HUES64 (cell line): ENCODE measurements around the gene KRTAP10-2.
"Not testable (repeated sequence)": the region's sequence is repeated elsewhere in the genome, so short reads cannot be mapped to it uniquely, and the experiment has no call there.

ENCODE experiments used
- H3K27ac ChIP-seq: 2 replicates; pipeline ENCODE4 v1.7.0; 2013; ENCODE audit warnings: low read depth, low read length, inconsistent platforms
- H3K27me3 ChIP-seq: 2 replicates; pipeline ENCODE4 v1.6.1; 2013; ENCODE audit warnings: mild to moderate bottlenecking, low read length; ENCODE audit not compliant: insufficient read depth
- H3K36me3 ChIP-seq: 2 replicates; pipeline ENCODE4 v1.6.1; 2013; ENCODE audit warnings: mild to moderate bottlenecking, low read length; ENCODE audit not compliant: insufficient read depth
- H3K4me1 ChIP-seq: 2 replicates; pipeline ENCODE4 v1.6.1; 2013; ENCODE audit warnings: mild to moderate bottlenecking, low read length, moderate library complexity; ENCODE audit not compliant: insufficient read depth
- H3K4me3 ChIP-seq: 2 replicates; pipeline ENCODE4 v1.5.1; 2013; ENCODE audit warnings: mild to moderate bottlenecking, low read length, moderate library complexity
- H3K9ac ChIP-seq: 2 replicates; pipeline ENCODE4 v1.6.1; 2013; ENCODE audit warnings: mild to moderate bottlenecking, low read depth, low read length
- H3K9me3 ChIP-seq: 2 replicates; pipeline ENCODE4 v1.6.1; 2013; ENCODE audit warnings: low read depth, low read length; ENCODE audit not compliant: insufficient read depth
- WGBS: fragments of 150-250, 120-280 bp; methylation state at CpG from one replicate; pipeline ENCODE4 v1.1.7; 2013; ENCODE audit warnings: missing lambda C conversion rate; 5-methylcytosine and 5-hydroxymethylcytosine counted together

Gene KRTAP10-2

DNA sequence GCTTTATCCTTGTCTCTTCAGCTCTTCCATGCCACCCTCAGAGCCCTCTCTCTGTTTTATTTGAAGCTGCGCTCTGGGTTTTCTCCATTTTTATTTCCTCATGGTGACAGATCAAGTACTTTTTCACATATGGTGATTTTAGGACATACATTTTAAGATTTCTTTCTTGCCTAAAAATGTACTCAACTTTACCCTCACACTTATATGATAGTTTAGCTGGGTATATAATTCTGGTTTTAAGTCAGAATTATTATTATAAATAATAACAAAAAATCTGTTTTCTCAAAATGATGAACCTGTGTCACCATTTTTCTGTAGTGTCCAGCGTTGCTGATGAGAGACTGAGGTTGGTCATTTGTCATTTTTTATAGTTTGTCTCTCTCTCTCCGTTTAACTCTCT lies 29.9 kb upstream of the KRTAP10-2 start:
- H3K9ac ChIP-seq: no peak overlapping the region
- WGBS: 100% methylated on average over 2 of the region's 3 CpGs

DNA sequence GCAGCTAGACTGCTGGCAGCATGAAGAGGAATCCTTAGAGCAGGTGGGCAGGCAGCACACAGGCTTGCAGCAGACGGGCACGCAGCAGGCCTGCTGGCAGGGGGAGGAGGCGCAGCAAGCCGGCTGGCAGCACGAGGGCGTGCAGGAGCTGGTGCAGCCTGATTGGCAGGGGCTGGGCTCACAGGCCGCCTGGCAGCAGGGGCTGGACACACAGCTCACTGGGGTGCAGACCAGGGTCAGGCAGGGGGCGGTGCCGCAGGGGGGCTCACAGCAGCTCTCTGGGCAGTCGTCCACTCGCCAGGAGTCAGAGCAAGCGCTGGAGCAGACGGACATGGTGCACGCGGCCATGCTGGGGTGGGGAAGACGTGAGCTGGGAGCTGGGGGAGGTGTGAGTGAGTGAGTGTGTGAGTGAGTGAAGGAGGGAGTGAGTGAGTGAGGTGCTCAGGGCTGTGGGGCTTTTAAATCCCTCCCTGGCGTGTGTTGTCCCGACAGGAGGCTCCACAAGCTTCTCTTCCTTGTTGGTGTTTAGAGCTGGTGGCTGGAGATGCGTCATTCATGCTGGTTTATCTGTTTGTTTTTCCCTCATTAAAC lies 29.0 kb upstream of the KRTAP10-2 start, which contains the start of gene KRTAP10-5:
Gene KRTAP10-5 (minus strand): TSS at position 374 of the 591 bp plus-strand sequence. CDS start 26 bp downstream, at position 348.
- not testable (repeated sequence) for H3K4me3 ChIP-seq
- WGBS: 84% methylated on average over 19 of the region's 19 CpGs

More for the DNA sequence above, 29.9 kb upstream of the KRTAP10-2 start:
- Histone ChIP-seq H3K4me1 (peaks cover 5% of the 10 kb centered on the region; the same call in 1 of the 2 replicates), H3K27me3 (no peaks in the 10 kb centered on the region), H3K9me3 (peaks cover 11% of the 10 kb centered on the region; the same call in 1 of the 2 replicates), H3K36me3 (no peaks in the 10 kb centered on the region), H3K4me3 (no peak overlapping the region), H3K27ac (no peak overlapping the region)

DNA sequence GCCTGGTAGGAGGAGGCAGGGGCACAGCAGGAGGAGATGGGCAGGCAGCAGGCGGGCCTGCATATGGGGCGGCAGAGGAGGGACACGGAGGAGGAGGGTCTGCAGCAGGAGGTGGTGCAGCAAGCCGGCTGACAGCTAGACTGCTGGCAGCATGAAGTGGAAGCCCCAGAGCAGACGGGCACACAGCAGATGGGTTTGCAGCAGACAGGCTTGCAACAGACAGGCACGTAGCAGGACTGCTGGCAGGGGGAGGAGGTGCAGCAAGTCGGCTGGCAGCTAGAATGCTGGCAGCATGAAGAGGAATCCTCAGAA lies 28.5 kb upstream of the KRTAP10-2 start:
- Histone ChIP-seq H3K9me3 (peaks cover 11% of the 10 kb centered on the region; the same call in 1 of the 2 replicates), H3K4me3 (no peak overlapping the region), H3K27ac (no peak overlapping the region), H3K9ac (no peak overlapping the region), H3K4me1 (peaks cover 5% of the 10 kb centered on the region; the same call in 1 of the 2 replicates), H3K36me3 (no peaks in the 10 kb centered on the region), H3K27me3 (no peaks in the 10 kb centered on the region)
- WGBS: 85% methylated on average over 7 of the region's 7 CpGs

More for the DNA sequence above, 29.0 kb upstream of the KRTAP10-2 start, which contains the start of gene KRTAP10-5:
- H3K36me3 ChIP-seq, H3K27me3 ChIP-seq, H3K9ac ChIP-seq, H3K4me1 ChIP-seq, H3K27ac ChIP-seq: not testable (repeated sequence)
- peaks cover 11% of the 10 kb centered on the region; the same call in 1 of the 2 replicates for H3K9me3 ChIP-seq

DNA sequence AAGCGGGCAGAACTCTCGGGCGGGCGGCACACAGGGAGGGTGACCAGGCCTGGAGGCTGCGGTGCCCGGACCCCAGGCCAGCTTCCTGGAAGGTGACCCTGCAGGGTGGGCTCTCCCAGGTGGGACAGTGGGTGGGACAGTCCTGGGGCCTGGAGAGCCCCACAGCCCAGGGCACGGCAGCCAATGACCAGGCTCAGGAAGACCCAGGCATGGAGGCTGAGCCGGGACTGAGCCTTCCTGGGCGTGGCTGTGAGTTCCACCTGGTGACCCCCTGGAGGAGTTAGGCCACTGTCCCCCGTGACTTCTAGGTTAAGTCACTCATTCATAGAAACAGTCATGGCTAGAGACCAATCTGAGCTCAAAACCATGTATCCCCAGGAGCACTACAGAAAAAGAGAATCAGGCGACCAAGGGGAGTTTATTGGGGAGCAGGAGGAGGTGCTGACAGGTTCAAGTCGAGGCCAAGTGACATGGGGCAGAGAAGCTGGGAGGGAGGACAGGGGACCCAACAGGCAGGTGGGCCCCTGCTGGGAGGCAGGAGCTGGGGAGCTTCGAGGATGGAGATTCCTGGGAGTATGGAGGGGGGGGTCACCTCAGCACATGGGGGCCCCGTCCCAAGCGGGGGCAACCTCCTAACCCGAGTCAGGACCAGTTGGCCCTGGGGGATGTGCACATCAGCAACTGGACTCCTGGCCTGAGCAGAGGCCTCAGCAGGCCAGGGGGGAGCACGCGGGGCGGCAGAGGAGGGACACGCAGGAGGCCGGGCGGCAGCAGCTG lies 27.9 kb upstream of the KRTAP10-2 start:
- WGBS: 86% methylated on average over 22 of the region's 22 CpGs
- H3K9ac ChIP-seq: no peak overlapping the region
- H3K4me3 ChIP-seq: no peak overlapping the region
- H3K36me3 ChIP-seq: no peaks in the 10 kb centered on the region
- peaks cover 5% of the 10 kb centered on the region; the same call in 1 of the 2 replicates for H3K4me1 ChIP-seq
- no peak overlapping the region for H3K27ac ChIP-seq
- H3K9me3 ChIP-seq: peaks cover 11% of the 10 kb centered on the region; the same call in 1 of the 2 replicates
- H3K27me3 ChIP-seq: no peaks in the 10 kb centered on the region

DNA sequence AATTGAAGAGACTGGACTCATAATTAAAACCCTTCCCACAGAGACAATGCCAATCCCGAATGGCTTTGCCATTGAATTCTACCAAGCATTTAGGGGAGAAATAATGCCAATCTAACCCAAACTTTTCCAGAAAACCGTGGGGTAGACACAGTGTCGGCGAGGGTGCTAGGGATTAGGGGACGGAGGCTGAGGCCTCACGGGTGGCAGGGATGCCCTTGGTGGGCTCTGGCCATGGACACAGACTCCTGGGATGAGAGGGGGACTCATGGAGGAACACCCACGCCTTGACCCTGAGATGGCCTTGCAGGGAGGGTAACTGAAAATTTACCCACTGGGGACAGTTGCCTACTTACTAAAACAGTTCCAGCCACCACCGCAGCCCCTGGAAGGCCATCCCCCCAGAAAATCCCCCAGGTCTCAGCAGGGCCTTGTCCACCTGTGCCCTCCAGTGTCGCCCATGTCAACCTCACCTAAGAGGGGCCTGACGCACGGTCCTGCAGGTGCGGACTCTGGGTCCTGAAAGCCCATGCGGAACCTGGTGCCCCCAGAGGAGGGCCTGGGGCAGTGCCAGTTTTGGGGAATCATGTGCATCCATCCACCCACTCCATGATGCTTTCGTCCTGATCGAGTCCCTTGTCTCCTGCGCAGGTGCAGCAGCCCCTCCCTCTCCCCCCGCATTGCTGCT lies 27.2 kb upstream of the KRTAP10-2 start:
- H3K9me3 ChIP-seq: peaks cover 11% of the 10 kb centered on the region; the same call in 1 of the 2 replicates
- H3K27ac ChIP-seq: no peak overlapping the region
- H3K36me3 ChIP-seq: no peaks in the 10 kb centered on the region
- no peak overlapping the region for H3K9ac ChIP-seq
- no peaks in the 10 kb centered on the region for H3K27me3 ChIP-seq
- H3K4me3 ChIP-seq: no peak overlapping the region
- H3K4me1 ChIP-seq: peaks cover 4% of the 10 kb centered on the region; the same call in 1 of the 2 replicates
- 96% methylated on average over 17 of the region's 17 CpGs for WGBS

DNA sequence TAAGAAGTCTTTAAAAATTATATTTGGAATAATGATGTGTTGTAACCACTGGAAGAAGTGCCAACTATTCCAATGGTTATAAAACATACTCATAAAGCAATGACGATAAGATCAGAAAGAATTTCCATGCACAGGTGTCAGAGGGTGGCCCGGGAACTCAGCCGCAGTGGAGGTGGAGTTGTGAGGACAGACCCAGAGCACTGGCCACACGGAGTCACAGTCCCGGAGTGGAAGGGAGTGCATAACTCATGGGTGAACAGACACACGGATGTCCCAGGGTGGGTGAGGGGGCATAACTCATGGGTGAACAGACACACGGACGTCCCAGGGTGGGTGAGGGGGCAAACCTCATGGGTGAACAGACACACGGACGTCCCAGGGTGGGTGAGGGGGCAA lies 24.7 kb upstream of the KRTAP10-2 start:
- H3K27ac ChIP-seq: no peak overlapping the region
- H3K36me3 ChIP-seq: no peaks in the 10 kb centered on the region
- no peaks in the 10 kb centered on the region for H3K4me1 ChIP-seq
- peaks cover 6% of the 10 kb centered on the region; the same call in 1 of the 2 replicates for H3K9me3 ChIP-seq
- no peak overlapping the region for H3K4me3 ChIP-seq
- H3K27me3 ChIP-seq: no peaks in the 10 kb centered on the region
- H3K9ac ChIP-seq: no peak overlapping the region
- WGBS: 98% methylated on average over 8 of the region's 10 CpGs

DNA sequence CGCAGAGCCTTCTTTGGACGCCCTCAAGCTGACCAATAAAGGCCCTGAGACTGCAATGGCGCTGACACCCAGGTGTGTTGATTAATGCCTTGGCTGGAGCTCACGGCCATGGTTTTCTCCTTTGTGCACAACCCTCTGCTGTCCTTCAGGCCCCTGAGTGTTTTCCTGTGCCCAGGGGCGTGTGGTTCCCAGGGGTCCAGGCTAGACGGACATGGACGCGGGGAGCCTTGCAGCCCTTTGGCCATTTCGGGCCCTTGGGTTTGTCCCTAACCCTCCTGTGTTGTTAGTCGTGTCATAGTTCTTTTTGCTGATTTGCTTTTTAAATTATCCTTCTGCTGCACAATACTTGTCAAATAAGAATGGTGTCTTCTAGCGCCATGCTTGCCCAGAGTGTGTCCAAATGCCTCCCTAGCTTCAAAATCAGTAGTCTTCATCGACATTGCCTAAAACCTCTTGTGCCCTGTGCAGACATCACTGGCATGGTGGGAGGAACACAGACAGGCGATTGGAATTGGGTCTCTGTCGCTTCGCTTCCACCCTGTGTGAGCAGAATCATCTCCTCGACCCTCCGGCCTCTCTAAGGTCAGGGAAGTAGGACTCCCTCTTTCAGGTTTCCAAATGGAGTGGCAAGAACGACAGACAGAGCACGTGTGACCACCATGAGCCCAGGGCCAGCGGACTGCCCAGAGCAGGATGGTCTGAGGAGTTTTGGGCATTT lies 24.2 kb upstream of the KRTAP10-2 start:
- Histone ChIP-seq H3K27me3 (no peaks in the 10 kb centered on the region), H3K4me3 (no peak overlapping the region), H3K4me1 (no peaks in the 10 kb centered on the region), H3K9ac (no peak overlapping the region), H3K36me3 (no peaks in the 10 kb centered on the region), H3K9me3 (peaks cover 9% of the 10 kb centered on the region; the same call in 1 of the 2 replicates), H3K27ac (no peak overlapping the region)
- 93% methylated on average over 20 of the region's 20 CpGs for WGBS

DNA sequence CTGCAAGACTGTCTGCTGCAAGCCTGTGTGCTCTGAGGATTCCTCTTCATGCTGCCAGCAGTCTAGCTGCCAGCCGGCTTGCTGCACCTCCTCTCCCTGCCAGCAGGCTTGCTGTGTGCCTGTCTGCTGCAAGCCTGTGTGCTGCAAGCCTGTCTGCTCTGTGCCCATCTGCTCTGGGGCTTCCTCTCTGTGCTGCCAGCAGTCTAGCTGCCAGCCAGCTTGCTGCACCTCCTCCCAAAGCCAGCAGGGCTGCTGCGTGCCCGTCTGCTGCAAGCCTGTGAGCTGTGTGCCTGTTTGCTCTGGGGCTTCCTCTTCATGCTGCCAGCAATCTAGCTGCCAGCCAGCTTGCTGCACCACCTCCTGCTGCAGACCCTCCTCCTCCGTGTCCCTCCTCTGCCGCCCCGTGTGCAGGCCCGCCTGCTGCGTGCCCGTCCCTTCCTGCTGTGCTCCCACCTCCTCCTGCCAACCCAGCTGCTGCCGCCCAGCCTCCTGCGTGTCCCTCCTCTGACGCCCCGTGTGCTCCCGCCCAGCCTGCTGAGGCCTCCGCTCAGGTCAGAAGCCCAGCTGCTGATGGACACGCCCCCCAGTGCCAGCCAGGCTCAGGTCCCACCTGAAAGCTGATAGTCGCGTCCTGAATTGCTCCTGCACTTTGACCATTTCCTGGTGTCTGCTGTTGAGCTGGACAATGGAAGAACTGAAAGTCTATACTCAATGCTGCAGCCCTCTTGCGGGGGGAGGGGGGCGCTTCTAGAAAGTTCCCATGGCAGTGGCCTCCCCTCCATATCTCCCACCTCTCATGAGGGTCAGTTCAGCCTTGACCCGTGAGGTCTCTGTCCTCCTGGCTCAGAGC lies 23.4 kb upstream of the KRTAP10-2 start:
- no peaks in the 10 kb centered on the region for H3K27me3 ChIP-seq
- H3K27ac ChIP-seq: no peak overlapping the region
- H3K9ac ChIP-seq: no peak overlapping the region
- no peaks in the 10 kb centered on the region for H3K36me3 ChIP-seq
- no peak overlapping the region for H3K4me3 ChIP-seq
- no peaks in the 10 kb centered on the region for H3K4me1 ChIP-seq
- peaks cover 9% of the 10 kb centered on the region; the same call in 1 of the 2 replicates for H3K9me3 ChIP-seq
- 64% methylated on average over 21 of the region's 21 CpGs for WGBS

DNA sequence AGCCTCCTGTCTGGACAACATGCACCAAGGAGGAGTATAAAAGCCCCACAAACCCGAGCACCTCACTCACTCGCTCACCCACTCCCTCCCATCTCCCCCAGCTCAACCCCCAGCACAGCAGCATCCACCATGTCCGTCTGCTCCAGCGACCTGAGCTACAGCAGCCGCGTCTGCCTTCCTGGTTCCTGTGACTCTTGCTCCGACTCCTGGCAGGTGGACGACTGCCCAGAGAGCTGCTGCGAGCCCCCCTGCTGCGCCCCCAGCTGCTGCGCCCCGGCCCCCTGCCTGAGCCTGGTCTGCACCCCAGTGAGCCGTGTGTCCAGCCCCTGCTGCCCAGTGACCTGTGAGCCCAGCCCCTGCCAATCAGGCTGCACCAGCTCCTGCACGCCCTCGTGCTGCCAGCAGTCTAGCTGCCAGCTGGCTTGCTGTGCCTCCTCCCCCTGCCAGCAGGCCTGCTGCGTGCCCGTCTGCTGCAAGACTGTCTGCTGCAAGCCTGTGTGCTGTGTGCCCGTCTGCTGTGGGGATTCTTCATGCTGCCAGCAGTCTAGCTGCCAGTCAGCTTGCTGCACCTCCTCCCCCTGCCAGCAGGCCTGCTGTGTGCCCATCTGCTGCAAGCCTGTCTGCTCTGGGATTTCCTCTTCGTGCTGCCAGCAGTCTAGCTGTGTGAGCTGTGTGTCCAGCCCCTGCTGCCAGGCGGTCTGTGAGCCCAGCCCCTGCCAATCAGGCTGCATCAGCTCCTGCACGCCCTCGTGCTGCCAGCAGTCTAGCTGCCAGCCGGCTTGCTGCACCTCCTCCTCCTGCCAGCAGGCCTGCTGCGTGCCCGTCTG lies 22.5 kb upstream of the KRTAP10-2 start, which contains the start of gene KRTAP10-4:
Gene KRTAP10-4 (plus strand): TSS at position 100 of the 827 bp plus-strand sequence. CDS start 30 bp downstream, at position 130.
- WGBS: 86% methylated on average over 22 of the region's 25 CpGs
- H3K36me3 ChIP-seq, H3K9ac ChIP-seq, H3K27ac ChIP-seq, H3K27me3 ChIP-seq, H3K4me3 ChIP-seq, H3K9me3 ChIP-seq, H3K4me1 ChIP-seq: not testable (repeated sequence)
